ENCODE data around the gene PGAP3. TPM values are rescaled to one million over a fixed set of nuclear protein-coding genes. Genes with fewer than 3 reads are reported as not detected.

The PGAP3 gene
- total RNA-seq, 1 experiment from 2014 or later, result 29.0 TPM

- H3K27me3 Mint-ChIP-seq (ENCODE audit: low read depth), result no peaks in the 10 kb centered on the region
- WGBS (ENCODE audit: extremely low coverage, insufficient read length, low lambda C conversion rate), result no CpG with 5 or more reads among the region's 2 CpGs
- peak overlapping the region in 1 of 3 experiments; percentile 30; a peak in 2 of 7 replicates for H3K27ac Mint-ChIP-seq
- Histone ChIP-seq H3K9ac (ENCODE audit: extremely low read depth, insufficient read length, low read length) (no peak overlapping the region), H4K5ac (ENCODE audit: insufficient read length, low read depth, low read length) (no peak overlapping the region), H2BK15ac (ENCODE audit: low read depth, low read length) (no peak overlapping the region), H3K23me2 (ENCODE audit: insufficient read length, low read depth, low read length, poor library complexity, severe bottlenecking) (peaks cover 8% of the 10 kb centered on the region), H3K9me3 (ENCODE audit: control insufficient read depth, low read depth, low read length) (no peaks in the 10 kb centered on the region), H3K18ac (ENCODE audit: insufficient read length, low read depth, low read length) (no peak overlapping the region), H3K4ac (ENCODE audit: low read depth, low read length) (no peak overlapping the region), H4K91ac (ENCODE audit: insufficient read length, low read depth, low read length) (no peak overlapping the region), H3K4me1 (ENCODE audit: insufficient read depth, low read length) (peaks cover 9% of the 10 kb centered on the region; the same call in 1 of the 2 replicates), H3K27me3 (ENCODE audit: insufficient read depth, low read length) (no peaks in the 10 kb centered on the region), H3K4me2 (ENCODE audit: insufficient read depth, insufficient read length, low read length) (no peak overlapping the region), H3K27ac (ENCODE audit: insufficient read length, low read depth, low read length) (no peak overlapping the region), H3K79me2 (ENCODE audit: insufficient read depth, low read length) (no peaks in the 10 kb centered on the region; the same call in 1 of the 2 replicates), H3K79me1 (ENCODE audit: insufficient read depth, low read depth, low read length, poor library complexity, severe bottlenecking) (no peaks in the 10 kb centered on the region), H4K20me1 (ENCODE audit: control insufficient read depth, insufficient read depth, insufficient read length) (no peaks in the 10 kb centered on the region), H2BK12ac (ENCODE audit: insufficient read length, low read depth, low read length) (no peak overlapping the region), H2AK5ac (ENCODE audit: insufficient read length, low read length) (no peak overlapping the region), H2BK5ac (ENCODE audit: insufficient read length, low read length) (no peak overlapping the region), H4K8ac (replicated peaks; ENCODE audit: insufficient read length, low read depth, low read length) (no peak overlapping the region), H3T11ph (ENCODE audit: low read length) (no peak overlapping the region), H2BK120ac (ENCODE audit: low read depth, low read length, poor library complexity, severe bottlenecking) (no peak overlapping the region), H3K56ac (ENCODE audit: insufficient read length, low read depth, low read length) (no peak overlapping the region), H3K14ac (ENCODE audit: insufficient read depth, low read length) (no peak overlapping the region), H2AFZ (ENCODE audit: low read length) (no peak overlapping the region), H2BK20ac (ENCODE audit: low read depth, low read length, poor library complexity, severe bottlenecking) (no peak overlapping the region), H3K23ac (ENCODE audit: insufficient read length, low read depth, low read length) (no peak overlapping the region)
- DNase-seq, result no peak
- H3K9me3 Mint-ChIP-seq, result no peaks in the 10 kb centered on the region
- peak overlapping the region in 1 of 2 experiments; percentile 27; a peak in 2 of 5 replicates for H3K4me3 Mint-ChIP-seq
- H3K4me1 Mint-ChIP-seq, result peaks cover 64 to 66% of the 10 kb centered on the region in 2 experiments
- peaks cover 0 to 3% (median 0%) of the 10 kb centered on the region in 3 experiments; a peak in 3 of 7 replicates for H3K36me3 Mint-ChIP-seq (ENCODE audit: insufficient read depth in 1 of 3, low read depth in 3 of 3)
- no peak for TF ChIP-seq CTCF (conservative IDR thresholded peaks at IDR 0.05)
These were observed 48.8 kb downstream of the PGAP3 start for GRCh38 chr17:39639043-39639442.
